Measurements from ENCODE around the gene P2RY12. TPM values are rescaled to one million over a fixed set of nuclear protein-coding genes. Genes with fewer than 3 reads are reported as not detected.

The P2RY12 gene
- total and polyA plus RNA-seq, 12 donors: 0.33 to 3.1 (median 0.76) TPM; not detected in 1

GRCh38 chr3:151366993-151367392 lies 17.6 kb downstream of the P2RY12 start:
- no peak for ATAC-seq
- no peaks in the 10 kb centered on the region for H3K36me3 ChIP-seq
- H3K9me3 ChIP-seq: no peaks in the 10 kb centered on the region
- DNase-seq: no peak
- H3K4me1 ChIP-seq: peaks cover 0 to 10% (median 0%) of the 10 kb centered on the region in 9 donors
- no peak overlapping the region for H3K4me3 ChIP-seq
- intact Hi-C loops (cut with DNase I): no loop called here
- no peaks in the 10 kb centered on the region for H3K27me3 ChIP-seq
- H3K27ac ChIP-seq: no peak overlapping the region
- TF ChIP-seq, protein P1, sequence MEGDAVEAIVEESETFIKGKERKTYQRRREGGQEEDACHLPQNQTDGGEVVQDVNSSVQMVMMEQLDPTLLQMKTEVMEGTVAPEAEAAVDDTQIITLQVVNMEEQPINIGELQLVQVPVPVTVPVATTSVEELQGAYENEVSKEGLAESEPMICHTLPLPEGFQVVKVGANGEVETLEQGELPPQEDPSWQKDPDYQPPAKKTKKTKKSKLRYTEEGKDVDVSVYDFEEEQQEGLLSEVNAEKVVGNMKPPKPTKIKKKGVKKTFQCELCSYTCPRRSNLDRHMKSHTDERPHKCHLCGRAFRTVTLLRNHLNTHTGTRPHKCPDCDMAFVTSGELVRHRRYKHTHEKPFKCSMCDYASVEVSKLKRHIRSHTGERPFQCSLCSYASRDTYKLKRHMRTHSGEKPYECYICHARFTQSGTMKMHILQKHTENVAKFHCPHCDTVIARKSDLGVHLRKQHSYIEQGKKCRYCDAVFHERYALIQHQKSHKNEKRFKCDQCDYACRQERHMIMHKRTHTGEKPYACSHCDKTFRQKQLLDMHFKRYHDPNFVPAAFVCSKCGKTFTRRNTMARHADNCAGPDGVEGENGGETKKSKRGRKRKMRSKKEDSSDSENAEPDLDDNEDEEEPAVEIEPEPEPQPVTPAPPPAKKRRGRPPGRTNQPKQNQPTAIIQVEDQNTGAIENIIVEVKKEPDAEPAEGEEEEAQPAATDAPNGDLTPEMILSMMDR (IDR thresholded peaks at IDR 0.05): no peak
- WGBS, 2 donors: 79 to 86% methylated on average over 3 of the region's 3 CpGs

DNA sequence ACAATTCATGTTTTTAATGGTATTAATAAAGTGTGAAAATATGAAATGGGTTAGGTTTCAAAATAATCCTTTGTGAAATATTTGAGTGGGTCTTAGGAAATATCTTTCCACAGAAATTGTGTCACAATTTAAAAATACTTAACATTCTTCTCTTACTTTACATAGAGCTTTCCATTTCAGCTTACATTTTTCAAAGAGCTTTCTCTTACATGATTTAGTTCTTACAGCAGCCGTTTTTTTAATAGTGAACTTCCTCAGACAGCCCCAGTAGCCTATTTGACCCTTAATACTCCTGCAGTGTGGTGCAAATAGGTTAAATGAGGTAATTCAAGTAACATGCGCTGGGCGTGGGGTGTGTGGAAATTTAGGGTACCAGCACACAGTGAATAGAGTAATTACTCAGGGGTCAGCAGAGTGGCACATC lies 21.8 kb downstream of the P2RY12 start:
- ATAC-seq (no peak), DNase-seq (no peak)
- Histone ChIP-seq H3K36me3 (no peaks in the 10 kb centered on the region), H3K4me3 (no peak overlapping the region), H3K9me3 (no peaks in the 10 kb centered on the region), H3K27ac (peak overlapping the region in 1 of 10 donors; percentile 29), H3K27me3 (no peaks in the 10 kb centered on the region), H3K4me1 (peaks cover 0 to 10% (median 0%) of the 10 kb centered on the region in 9 donors)
- TF ChIP-seq, protein P1 (IDR thresholded peaks at IDR 0.05): no peak
- 70 to 81% methylated on average over 3 of the region's 3 CpGs for WGBS, 2 donors
- intact Hi-C loops (cut with DNase I): no loop called here

DNA sequence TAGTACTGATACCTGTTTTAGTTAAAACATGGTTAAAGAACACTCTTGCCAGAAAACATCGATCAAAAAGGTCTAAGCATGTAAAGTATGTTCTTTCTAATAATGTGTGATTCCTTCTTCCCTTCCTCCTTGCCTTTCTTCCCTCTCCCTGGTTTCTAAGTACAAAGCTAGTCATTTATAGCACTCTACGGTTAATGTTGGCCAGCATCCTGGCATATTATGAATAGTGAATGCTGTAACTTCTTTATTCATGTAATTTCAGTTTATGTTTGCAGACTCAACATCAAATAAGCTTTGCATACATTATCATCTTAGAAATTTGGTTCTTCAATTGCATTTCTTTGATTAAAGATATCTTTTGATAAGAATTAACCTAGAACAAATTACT lies 27.1 kb downstream of the P2RY12 start:
- ATAC-seq: no peak
- intact Hi-C loops (cut with DNase I): no loop called here
- 73 to 80% methylated on average over 2 of the region's 2 CpGs for WGBS, 2 donors
- Histone ChIP-seq H3K27me3 (no peaks in the 10 kb centered on the region), H3K9me3 (no peaks in the 10 kb centered on the region), H3K36me3 (no peaks in the 10 kb centered on the region), H3K4me1 (peaks cover 0 to 24% (median 0%) of the 10 kb centered on the region in 9 donors), H3K27ac (no peak overlapping the region), H3K4me3 (no peak overlapping the region)
- TF ChIP-seq, protein P1 (IDR thresholded peaks at IDR 0.05): no peak
- DNase-seq: no peak

DNA sequence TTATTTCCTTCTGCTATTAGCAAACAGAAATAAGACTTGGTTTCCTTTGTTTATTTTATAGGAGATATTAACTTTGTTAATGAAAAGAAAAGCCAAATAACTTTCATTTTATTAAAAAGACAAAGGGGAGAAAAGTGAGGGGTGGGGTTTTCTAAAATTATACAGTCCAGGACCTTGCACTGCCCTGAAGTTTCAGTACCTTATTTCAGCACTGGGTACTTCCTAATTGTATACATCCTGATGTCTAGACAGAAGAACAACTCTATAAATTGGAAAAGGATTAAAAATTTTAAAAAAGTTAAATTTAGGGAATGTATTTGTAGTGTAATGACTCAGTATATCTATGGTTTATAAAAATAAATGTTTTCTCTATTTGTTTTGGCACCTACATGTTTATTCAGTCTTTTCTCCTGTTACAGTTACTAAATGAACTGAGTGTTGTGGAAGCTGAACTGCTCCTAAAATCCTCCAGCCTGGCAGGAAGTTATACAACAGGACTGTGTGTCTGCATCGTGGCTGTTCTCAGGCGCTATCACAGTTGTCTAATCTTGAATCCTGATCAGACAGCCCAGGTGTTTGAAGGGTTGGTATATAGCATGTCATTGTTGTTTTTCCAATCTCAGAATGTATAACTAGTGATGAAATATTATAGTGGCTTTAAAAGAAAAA lies 27.6 kb downstream of the P2RY12 start:
- intact Hi-C loops (cut with DNase I): no loop called here
- Histone ChIP-seq H3K36me3 (no peaks in the 10 kb centered on the region), H3K27ac (no peak overlapping the region), H3K4me1 (peaks cover 0 to 25% (median 0%) of the 10 kb centered on the region in 9 donors), H3K27me3 (no peaks in the 10 kb centered on the region), H3K4me3 (no peak overlapping the region), H3K9me3 (no peaks in the 10 kb centered on the region)
- DNase-seq (no peak), ATAC-seq (peak in 1 of 8 donors; percentile 47)
- WGBS, 2 donors: 30 to 31% methylated on average over 2 of the region's 2 CpGs
- TF ChIP-seq, protein P1 (IDR thresholded peaks at IDR 0.05): no peak

Measured in heart right ventricle (tissue), 16 donors.